Gastrocnemius medialis (tissue), 4 donors: ENCODE measurements around the gene MYRF.

Experiments
- CTCF ChIP-seq, 5 experiments: fragments of 450-650 bp in 3 of 5; fragments of 200-600 bp in 2 of 5; sonication (generic) in 2 of 5; IDR thresholded peaks in 4 of 5; conservative IDR thresholded peaks in 1 of 5; 1 replicate in 4 of 5; 2 replicates in 1 of 5; pipeline ENCODE4 v1.5.1; 2016 to 2019; ENCODE audit warnings: antibody characterized with exemption in 5 of 5, mild to moderate bottlenecking in 3 of 5, moderate library complexity in 3 of 5
- POLR2A ChIP-seq, 2 donors: fragments of 450-650 bp; IDR thresholded peaks; one replicate each; pipeline ENCODE4 v1.6.1; 2017; ENCODE audit warnings: antibody characterized with exemption in 2 of 2, mild to moderate bottlenecking in 2 of 2, moderate library complexity in 2 of 2

- TF ChIP-seq POLR2A (IDR thresholded peaks at IDR 0.05) (no peak), CTCF (IDR thresholded peaks at IDR 0.05 in 4 of 5, conservative IDR thresholded peaks at IDR 0.05 in 1 of 5) (peak in 1 of 5 experiments; percentile 47)
These were observed 76.4 kb downstream of the MYRF start for GRCh38 chr11:61828629-61829407.
